GM12872 (cell line): ENCODE measurements around the gene FMR1NB.

Experiments used
- TF ChIP-seq, protein P1 (sequence below): IDR thresholded peaks from 3 replicates; pipeline ENCODE4 v1.5.1; 2011; ENCODE audit warnings: low read depth, mild to moderate bottlenecking, low read length, moderate library complexity; ENCODE audit not compliant: insufficient read depth

FMR1NB gene

DNA sequence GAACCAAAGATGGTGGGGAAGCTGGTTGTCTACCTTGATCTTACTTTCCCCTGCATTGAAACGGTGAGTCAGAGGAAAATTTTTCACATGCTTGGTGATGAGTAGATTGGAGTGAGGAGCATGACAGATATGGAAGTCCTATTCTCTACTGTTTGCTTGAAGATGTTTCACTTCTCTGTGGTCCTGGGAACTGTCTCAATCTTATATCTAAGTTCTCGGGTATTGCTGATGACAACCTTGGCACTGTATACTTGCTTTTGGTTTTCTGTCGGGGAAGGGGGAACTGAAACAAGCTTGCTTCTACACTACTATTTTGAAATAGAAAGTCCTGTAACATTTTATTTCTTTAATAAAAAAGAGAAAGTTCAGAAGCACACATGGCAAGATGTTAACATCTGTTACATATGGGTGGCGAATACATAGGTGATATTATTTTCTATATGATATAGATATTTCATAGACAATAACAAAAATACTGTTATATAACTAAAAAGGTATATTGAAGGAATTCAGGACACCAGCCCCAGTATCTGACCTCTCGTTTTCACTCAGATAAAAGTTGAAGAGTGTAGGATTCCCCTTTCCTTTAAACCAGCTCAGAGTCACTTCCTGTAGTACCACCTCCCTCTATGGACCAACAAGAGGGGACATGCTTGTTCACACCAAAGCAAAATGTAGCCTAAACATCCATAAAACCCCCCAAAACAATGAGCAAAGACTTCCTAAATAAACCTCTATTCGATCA, 88.8 kb downstream of the FMR1NB start:
- TF ChIP-seq, protein P1, sequence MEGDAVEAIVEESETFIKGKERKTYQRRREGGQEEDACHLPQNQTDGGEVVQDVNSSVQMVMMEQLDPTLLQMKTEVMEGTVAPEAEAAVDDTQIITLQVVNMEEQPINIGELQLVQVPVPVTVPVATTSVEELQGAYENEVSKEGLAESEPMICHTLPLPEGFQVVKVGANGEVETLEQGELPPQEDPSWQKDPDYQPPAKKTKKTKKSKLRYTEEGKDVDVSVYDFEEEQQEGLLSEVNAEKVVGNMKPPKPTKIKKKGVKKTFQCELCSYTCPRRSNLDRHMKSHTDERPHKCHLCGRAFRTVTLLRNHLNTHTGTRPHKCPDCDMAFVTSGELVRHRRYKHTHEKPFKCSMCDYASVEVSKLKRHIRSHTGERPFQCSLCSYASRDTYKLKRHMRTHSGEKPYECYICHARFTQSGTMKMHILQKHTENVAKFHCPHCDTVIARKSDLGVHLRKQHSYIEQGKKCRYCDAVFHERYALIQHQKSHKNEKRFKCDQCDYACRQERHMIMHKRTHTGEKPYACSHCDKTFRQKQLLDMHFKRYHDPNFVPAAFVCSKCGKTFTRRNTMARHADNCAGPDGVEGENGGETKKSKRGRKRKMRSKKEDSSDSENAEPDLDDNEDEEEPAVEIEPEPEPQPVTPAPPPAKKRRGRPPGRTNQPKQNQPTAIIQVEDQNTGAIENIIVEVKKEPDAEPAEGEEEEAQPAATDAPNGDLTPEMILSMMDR, result no peak

DNA sequence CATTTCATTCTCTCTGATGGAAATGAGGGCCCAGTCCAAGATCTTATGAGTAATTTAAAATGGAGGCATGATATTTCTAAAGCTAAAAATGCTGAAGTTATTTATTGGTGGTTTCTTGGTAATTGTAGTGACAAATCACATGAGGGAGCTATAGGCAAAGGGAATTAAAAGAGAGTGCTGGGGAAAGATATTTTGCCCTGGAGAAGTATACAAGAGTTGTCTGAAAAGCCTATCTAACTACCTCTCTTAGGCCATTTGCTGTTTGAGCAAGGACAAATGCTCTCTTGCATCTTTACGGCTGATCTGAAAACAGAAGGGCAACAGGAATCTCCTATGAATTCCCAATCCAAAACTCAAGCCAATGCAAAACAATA, 89.4 kb downstream of the FMR1NB start:
- TF ChIP-seq, protein P1, result no peak
